ENCODE results near the gene NENF.

GRCh38 chr1:212453156-212453857 is 20.6 kb downstream of the NENF start:
- no peak for TF ChIP-seq CTCF (optimal IDR thresholded peaks at IDR 0.05 in 1 of 3, IDR thresholded peaks at IDR 0.05 in 1 of 3, conservative IDR thresholded peaks at IDR 0.05 in 1 of 3; ENCODE audit: extremely low read depth in 1 of 3, insufficient read depth in 2 of 3, low read length in 3 of 3)
- TF ChIP-seq EZH2 (IDR thresholded peaks at IDR 0.05; ENCODE audit: low read length) = no peak

Measured in keratinocyte (primary cell).